Measurements from ENCODE around the gene FREM2. TPM values are rescaled to one million over a fixed set of nuclear protein-coding genes. Genes with fewer than 3 reads are reported as not detected.

The FREM2 gene
- total RNA-seq, 3 donors from 2014 or later: 0.33 to 0.96 (median 0.59) TPM

GRCh38 chr13:38784036-38784880, 97.4 kb downstream of the FREM2 start:
- no peak overlapping the region for H3K27ac ChIP-seq
- no peak for DNase-seq (ENCODE audit: low spot score in 2 of 2)
- TF ChIP-seq POLR2A (IDR thresholded peaks at IDR 0.05) (no peak), POLR2AphosphoS5 (IDR thresholded peaks at IDR 0.05) (no peak), CTCF (IDR thresholded peaks at IDR 0.05) (no peak)
- no peaks in the 10 kb centered on the region for H3K9me3 ChIP-seq
- intact Hi-C loops (cut with DNase I; ENCODE audit: low total_unique reads): no loop called here
- H3K4me1 ChIP-seq: no peaks in the 10 kb centered on the region
- no peak overlapping the region for H3K4me3 ChIP-seq
- H3K36me3 ChIP-seq: no peaks in the 10 kb centered on the region
- H3K27me3 ChIP-seq: no peaks in the 10 kb centered on the region

- Histone ChIP-seq H3K27me3 (no peaks in the 10 kb centered on the region), H3K36me3 (no peaks in the 10 kb centered on the region), H3K4me3 (no peak overlapping the region), H3K9me3 (no peaks in the 10 kb centered on the region), H3K27ac (no peak overlapping the region), H3K4me1 (no peaks in the 10 kb centered on the region)
- TF ChIP-seq POLR2A (IDR thresholded peaks at IDR 0.05) (no peak), POLR2AphosphoS5 (IDR thresholded peaks at IDR 0.05) (no peak), CTCF (IDR thresholded peaks at IDR 0.05) (no peak)
- DNase-seq (ENCODE audit: low spot score in 2 of 2): no peak
- intact Hi-C loops (cut with DNase I; ENCODE audit: low total_unique reads): no loop called here
These were observed 98.2 kb downstream of the FREM2 start for GRCh38 chr13:38785042-38785441.

- Histone ChIP-seq H3K9me3 (no peaks in the 10 kb centered on the region), H3K27me3 (no peaks in the 10 kb centered on the region), H3K4me3 (no peak overlapping the region), H3K36me3 (no peaks in the 10 kb centered on the region), H3K4me1 (no peaks in the 10 kb centered on the region), H3K27ac (no peak overlapping the region)
- intact Hi-C loops (cut with DNase I; ENCODE audit: low total_unique reads): no loop called here
- TF ChIP-seq POLR2A (IDR thresholded peaks at IDR 0.05): no peak
- no peak for TF ChIP-seq CTCF (IDR thresholded peaks at IDR 0.05)
- no peak for TF ChIP-seq POLR2AphosphoS5 (IDR thresholded peaks at IDR 0.05)
- no peak for DNase-seq (ENCODE audit: low spot score in 2 of 2)
These were observed 98.6 kb downstream of the FREM2 start for GRCh38 chr13:38785490-38785889.

- Histone ChIP-seq H3K4me1 (no peaks in the 10 kb centered on the region), H3K36me3 (no peaks in the 10 kb centered on the region), H3K27ac (no peak overlapping the region), H3K4me3 (no peak overlapping the region), H3K27me3 (no peaks in the 10 kb centered on the region), H3K9me3 (no peaks in the 10 kb centered on the region)
- no peak for TF ChIP-seq POLR2AphosphoS5 (IDR thresholded peaks at IDR 0.05)
- no peak for TF ChIP-seq POLR2A (IDR thresholded peaks at IDR 0.05)
- TF ChIP-seq CTCF (IDR thresholded peaks at IDR 0.05): no peak
- intact Hi-C loops (cut with DNase I; ENCODE audit: low total_unique reads): no loop called here
- no peak for DNase-seq (ENCODE audit: low spot score in 2 of 2)
These were observed 100.7 kb downstream of the FREM2 start for GRCh38 chr13:38787550-38787949.

- Histone ChIP-seq H3K4me3 (no peak overlapping the region), H3K9me3 (no peaks in the 10 kb centered on the region), H3K27me3 (no peaks in the 10 kb centered on the region), H3K36me3 (no peaks in the 10 kb centered on the region), H3K27ac (no peak overlapping the region), H3K4me1 (no peaks in the 10 kb centered on the region)
- no peak for TF ChIP-seq POLR2A (IDR thresholded peaks at IDR 0.05)
- TF ChIP-seq CTCF (IDR thresholded peaks at IDR 0.05): no peak
- TF ChIP-seq POLR2AphosphoS5 (IDR thresholded peaks at IDR 0.05): no peak
- no peak for DNase-seq (ENCODE audit: low spot score in 2 of 2)
- intact Hi-C loops (cut with DNase I; ENCODE audit: low total_unique reads): no loop called here
These were observed 110.0 kb downstream of the FREM2 start for GRCh38 chr13:38796890-38797289.

Data from breast epithelium (tissue), 4 donors.